Caki2 (cell line): ENCODE measurements around the gene ZPBP2. TPM values are rescaled to one million over a fixed set of nuclear protein-coding genes. Genes with fewer than 3 reads are reported as not detected.
"Not testable (repeated sequence)": the region's sequence is repeated elsewhere in the genome, so short reads cannot be mapped to it uniquely, and the experiment has no call there.

Experiments used
- DNase-seq: peaks from one replicate; pipeline ENCODE4 v3.0.0-alpha.2; 2015; ENCODE audit warnings: low read depth
- in situ Hi-C: cut with HindIII; loops from 2 replicates; pipeline ENCODE4 v1.10.0; 2016; ENCODE audit warnings: low sequenced_read_pairs, low pct_unique_long_range_greater_than_20kb, mixed read lengths
- total RNA-seq: library from RNA; depleted of rRNA; stranded (reverse); fragments of >200 nt; shearing (Covaris generic); gene quantifications from 2 replicates; pipeline ENCODE4 v1.2.3, GENCODE V29; 2014; ENCODE audit warnings: low replicate concordance

Gene ZPBP2
- total RNA-seq, 1 experiment from 2014 or later: not detected

DNA sequence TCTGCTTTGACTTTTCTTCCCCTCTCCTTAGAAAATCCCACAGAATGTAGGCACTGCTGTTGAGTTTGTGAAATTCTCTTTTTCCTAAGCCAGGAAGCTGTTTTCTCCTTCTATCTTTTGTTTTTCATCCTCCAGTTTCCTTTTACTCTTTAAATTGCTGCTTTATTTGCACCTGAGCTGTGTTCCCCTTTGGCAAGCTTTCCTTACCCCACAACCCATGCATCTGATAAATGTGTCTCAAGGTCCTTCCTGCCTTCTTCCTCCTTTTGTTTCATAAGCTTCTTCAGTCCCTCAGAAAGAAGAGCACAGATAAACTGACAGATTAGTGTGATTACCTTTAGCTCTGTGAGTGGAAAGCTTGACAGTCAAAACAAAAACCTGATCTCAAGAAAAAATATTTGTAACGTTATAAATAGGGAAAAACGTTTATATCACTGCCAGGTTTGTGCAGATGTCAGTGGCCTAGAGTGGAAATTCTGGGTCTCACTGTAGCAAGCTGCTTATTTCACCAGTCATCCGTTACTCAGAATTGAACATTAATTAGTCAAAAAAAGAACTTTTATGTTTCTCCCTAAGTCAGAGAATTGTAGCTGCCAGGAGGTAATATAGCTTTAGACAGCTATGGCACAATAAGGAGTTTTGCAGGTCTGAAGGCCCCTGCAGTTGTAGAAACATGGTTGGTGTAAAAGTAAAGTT lies 26.8 kb downstream of the ZPBP2 start:
- DNase-seq: no peak
- in situ Hi-C loops: no loop called here

GRCh38 chr17:39898088-39898487 lies 30.1 kb downstream of the ZPBP2 start:
- DNase-seq: no peak
- in situ Hi-C loops: no loop called here

DNA sequence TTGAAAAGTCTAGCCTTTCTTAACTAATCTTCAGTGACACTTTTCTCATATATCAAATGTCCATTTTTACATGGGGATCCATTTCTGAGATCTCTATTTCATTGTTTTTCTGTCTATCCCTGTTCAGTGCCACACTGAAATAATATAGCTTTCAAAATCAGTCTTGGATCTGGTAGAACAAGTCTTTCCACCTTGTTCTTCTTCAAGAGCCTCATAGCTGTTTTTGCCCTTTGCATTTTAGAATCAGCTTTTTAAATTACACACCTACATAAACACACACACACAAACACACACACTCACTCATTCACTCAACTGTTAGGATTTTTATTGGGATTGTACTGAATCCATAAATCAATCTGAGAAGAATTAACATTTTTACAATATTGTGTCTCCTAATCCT lies 31.2 kb downstream of the ZPBP2 start:
- DNase-seq: no peak
- in situ Hi-C loops: no loop called here

GRCh38 chr17:39902027-39902426 lies 34.0 kb downstream of the ZPBP2 start:
- in situ Hi-C loops, DNase-seq: not testable (repeated sequence)

DNA sequence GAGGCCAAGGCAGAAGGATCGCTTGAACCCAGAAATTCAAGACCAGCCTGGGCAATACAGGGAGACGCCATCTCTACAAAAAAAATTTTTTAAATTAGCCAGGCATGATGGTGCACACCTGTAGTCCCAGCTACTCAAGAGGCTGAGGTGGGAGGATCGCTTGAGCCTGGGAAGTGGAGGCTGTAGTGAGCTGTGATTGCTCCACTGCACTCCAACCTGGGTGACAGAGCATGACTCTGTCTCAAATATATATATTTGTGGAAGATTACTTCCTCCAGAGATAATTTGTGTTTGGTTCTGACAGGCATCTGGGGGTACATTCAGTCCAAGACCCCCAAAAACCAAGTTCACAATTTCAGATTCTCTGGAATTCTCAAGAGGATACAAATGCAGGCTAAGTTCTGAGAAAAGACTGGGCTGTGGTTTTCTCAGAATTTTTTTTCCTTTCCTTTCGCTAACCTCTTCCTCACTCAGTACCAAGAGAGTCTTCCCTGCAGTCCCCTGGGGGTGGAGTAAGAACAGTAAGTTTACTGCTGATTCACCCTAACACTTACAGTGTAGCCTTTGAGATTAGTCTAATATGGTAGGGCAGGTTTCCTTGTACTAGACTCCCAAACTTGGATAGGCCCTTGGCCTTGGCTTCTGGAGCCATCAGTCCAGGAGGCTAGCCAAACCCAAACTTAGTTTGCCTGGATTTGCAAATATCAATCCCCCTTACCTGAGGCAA lies 35.3 kb downstream of the ZPBP2 start:
- in situ Hi-C loops: no loop called here
- DNase-seq: no peak

GRCh38 chr17:39904990-39905288 lies 36.9 kb downstream of the ZPBP2 start:
- DNase-seq: no peak
- in situ Hi-C loops: no loop called here

DNA sequence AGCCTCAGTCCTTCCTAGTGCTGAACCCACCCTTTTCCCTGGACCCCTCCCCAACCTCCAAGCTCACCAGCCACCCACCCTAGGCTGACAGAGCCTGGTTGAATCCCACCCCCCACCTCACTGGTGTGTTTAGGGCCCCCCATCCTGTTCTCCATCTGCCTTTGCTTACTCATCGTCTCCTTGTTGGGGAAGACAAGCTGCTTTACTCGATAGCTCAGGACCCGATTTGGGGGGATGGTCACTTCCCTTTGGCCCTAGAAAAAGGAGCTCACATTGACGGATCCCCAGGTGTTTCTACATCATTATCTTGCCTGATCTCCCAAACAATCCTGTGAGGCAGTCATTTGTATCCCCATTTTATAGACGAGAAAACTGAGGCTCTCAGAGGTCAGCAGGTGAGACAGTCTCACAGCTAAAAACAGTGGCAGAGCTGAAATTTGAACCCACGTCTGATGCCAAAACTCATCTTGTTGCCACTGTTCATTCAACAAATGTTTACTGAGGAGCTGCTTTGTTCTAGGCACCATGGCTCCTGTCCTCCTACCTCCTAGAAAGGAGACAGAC lies 40.9 kb downstream of the ZPBP2 start:
- in situ Hi-C loops: no loop called here
- no peak for DNase-seq

DNA sequence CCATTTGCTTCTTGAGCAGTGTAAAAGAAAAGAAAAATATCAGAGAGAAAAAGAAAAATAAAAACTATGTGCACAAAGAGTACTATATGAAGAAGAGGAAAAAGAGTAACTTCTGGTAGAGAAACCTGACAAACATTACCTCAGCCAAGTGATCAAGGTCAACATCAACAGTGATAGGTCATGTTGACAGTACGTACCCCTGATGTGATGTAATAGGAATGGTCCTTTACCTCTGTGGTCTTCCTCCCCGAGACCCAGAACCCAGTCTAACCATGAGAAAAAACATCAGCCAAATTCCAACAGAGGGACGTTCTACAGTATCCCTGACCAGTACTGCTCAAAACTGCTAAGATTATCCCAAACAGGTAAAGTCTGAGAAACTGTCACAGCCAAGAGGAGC lies 46.0 kb downstream of the ZPBP2 start:
- no peak for DNase-seq
- in situ Hi-C loops: no loop called here

GRCh38 chr17:39915559-39915958 lies 47.6 kb downstream of the ZPBP2 start:
- no peak for DNase-seq
- in situ Hi-C loops: no loop called here

DNA sequence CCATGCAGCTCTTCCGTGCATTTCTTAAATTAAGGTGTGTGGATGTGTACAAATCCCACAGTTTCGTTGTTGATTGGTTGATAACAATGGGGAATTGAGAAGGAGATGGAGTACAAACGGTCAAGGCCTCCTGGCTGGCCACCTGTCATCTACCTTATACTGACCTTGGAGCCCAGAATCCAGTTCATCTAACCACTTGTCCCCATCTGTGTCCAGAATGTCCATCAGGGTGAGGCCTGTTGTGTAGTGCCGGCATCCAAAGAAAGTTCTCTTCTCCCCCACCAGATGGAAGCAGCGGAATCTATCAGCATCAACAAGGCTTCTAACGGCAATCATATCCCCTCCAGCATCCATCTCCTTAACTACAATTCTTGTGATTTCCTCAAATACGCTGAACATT lies 48.9 kb downstream of the ZPBP2 start:
- in situ Hi-C loops: no loop called here

GRCh38 chr17:39919087-39919683 lies 51.2 kb downstream of the ZPBP2 start:
- no peak for DNase-seq
- in situ Hi-C loops: no loop called here

More for the DNA sequence above, 48.9 kb downstream of the ZPBP2 start:
- no peak for DNase-seq

- in situ Hi-C loops: no loop called here
Measured at GRCh38 chr17:39920218-39921210, 52.5 kb downstream of the ZPBP2 start.

GRCh38 chr17:39921323-39921722 lies 53.3 kb downstream of the ZPBP2 start:
- no peak for DNase-seq
- in situ Hi-C loops: no loop called here

More at GRCh38 chr17:39920218-39921210, 52.5 kb downstream of the ZPBP2 start:
- DNase-seq: no peak

GRCh38 chr17:39922006-39922405 lies 54.0 kb downstream of the ZPBP2 start:
- DNase-seq: no peak
- in situ Hi-C loops: no loop called here

DNA sequence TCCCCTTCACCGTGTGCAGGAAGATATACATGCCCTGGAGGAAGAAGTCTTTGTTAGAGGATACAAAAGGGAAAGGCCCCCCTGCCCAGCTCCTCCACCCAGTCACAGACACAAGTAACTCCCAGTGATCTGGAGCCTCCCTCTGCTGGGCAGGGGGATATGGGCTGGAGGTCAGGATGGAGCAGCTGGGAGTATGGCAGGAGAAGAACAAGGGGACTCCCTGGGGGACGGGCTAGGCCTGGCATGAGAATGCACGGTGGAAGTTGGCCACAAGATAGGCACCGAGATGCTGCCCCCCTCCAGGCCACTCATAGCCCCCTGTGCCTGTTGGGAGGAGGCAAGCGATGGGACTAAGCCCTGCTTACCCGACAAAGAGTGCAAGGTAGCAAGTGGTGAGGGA lies 55.2 kb downstream of the ZPBP2 start:
- in situ Hi-C loops: no loop called here
- no peak for DNase-seq

DNA sequence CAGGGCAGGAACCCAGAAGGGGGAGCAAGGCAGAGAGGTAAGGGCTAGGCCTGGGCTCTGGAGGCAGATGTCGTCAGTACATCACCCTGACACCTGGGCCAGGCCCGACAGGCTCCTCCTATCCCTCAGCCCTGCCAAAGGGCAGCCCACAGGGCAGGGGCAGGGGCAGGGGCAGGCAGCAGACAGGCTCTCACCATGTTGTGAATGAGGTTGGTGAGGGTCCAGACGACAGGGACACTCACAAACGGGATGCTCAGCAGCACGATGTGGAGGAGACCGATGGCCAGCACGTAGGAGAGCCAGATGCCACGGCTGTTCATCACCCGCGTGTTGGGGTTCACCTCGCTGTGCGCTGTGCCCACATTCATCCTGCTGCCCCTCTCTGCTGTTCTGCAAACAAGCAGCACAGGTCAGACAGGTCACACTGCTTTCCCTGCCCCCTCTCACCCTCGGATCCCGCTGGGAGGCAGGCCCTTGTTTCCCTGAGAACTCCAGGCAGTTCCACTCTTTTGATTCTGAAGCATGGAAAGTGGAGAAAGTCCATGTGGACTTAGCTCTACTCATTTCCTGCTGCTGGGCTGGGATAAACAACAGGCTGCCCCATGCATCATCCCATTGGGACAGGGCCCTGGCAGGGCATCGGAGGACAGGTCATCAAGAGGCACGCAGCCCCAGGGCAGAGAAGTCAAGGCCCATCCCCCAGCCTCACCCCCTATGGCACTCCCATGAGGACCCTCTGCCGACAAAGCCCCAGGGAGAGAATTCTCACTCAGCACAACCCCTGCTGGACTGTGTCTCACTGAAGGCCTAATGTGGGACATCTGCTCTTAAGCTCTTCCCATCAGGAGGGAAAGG lies 56.1 kb downstream of the ZPBP2 start:
- in situ Hi-C loops: no loop called here
- DNase-seq: no peak

GRCh38 chr17:39924691-39925055 lies 56.7 kb downstream of the ZPBP2 start:
- no peak for DNase-seq
- in situ Hi-C loops: no loop called here
